Stimulated activated CD4-positive, alpha-beta T cell treated with anti-CD3 and anti-CD28 coated beads, Interleukin-12 subunit alpha, Interleukin-12 subunit beta, amount 100 ng/mL, for 4 hours (primary cell): ENCODE data around the gene ENHO.
A peak's percentile ranks its signal among the peaks of the same experiment; 100 is the strongest.

Experiments
- DNase-seq: peaks from one replicate; pipeline ENCODE4 v3.0.0-alpha.2; 2020

The ENHO gene

DNA sequence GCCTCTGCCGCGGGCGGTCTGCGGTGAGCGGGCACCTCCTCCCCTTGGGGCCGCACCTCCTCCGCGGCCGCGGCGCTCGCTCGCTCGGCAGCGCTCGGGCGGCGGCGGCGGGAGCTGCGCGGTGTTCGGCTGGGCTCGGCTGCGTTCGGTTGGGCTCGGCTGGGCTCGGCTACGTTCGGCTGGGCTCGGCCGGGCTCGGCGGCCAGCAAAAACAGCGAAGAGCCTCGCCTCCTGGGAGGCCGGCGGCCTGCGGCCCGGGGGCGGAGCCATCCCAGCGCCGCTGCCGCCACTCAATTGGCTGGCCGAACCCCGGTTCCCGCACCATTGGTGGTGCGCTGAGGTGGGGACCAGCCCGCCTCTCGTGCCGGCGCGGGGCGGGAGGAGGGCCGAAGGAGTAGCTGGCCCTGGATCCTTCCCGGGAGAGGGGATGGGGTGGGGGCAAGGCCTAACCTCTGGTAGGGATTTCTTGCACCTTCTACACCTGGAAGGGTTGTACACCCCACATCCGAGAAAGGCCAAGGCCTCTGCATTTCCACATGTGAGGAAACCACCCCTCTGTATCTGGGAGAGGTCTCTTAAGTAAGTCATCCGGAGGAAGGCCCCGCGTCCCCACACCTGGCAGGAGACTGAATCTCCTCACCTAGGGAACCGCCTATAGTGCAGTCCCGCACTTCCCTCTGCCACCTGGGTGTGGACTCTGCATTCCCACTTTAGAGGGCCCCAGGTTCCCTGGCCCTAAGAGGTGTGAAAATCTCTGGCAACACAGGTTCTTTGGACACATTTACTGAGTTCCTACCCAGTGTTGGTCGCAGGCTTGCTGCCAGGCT lies at the start of gene ENHO:
Gene ENHO, minus strand, starts transcription at position 20 of the 827 bp plus-strand sequence. CDS start 1,295 bp downstream, outside the sequence.
- DNase-seq: peak; percentile 88

DNA sequence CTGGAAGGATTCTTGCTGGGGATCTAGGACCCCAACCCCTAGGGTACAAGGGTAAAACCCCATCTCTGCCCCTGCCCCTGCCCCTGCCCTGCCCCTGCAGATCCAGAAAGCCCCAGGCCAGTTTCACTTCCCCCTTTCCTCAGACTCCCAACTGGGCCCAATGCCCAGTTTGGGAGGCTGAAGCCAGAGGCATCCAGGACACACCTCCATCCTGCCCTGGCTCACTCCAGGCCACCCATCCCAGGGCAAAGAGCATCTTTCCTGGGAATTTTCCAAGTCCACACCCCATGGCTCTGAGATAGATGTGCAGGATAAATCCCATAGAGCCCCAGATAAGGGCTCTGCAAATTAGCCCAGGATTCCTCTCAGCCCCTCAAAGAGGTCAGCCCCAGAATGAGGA lies 49.3 kb upstream of the ENHO start:
- no peak for DNase-seq

DNA sequence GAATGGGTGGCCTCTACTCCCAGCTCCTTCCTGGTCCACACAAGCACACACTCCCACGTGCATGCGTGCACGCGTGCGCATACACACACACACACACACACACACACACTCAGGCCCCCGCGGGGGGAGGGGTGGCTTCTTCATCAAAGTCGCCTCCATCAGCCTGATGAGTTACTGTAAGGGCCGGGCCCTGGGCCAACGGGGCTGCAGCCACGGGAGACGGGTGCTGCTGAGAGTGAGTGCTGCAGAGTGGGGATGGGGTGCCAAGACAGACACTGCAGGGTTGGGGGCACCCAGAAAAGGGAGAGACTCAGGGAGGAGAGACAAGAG lies 48.7 kb upstream of the ENHO start:
- DNase-seq: no peak

DNA sequence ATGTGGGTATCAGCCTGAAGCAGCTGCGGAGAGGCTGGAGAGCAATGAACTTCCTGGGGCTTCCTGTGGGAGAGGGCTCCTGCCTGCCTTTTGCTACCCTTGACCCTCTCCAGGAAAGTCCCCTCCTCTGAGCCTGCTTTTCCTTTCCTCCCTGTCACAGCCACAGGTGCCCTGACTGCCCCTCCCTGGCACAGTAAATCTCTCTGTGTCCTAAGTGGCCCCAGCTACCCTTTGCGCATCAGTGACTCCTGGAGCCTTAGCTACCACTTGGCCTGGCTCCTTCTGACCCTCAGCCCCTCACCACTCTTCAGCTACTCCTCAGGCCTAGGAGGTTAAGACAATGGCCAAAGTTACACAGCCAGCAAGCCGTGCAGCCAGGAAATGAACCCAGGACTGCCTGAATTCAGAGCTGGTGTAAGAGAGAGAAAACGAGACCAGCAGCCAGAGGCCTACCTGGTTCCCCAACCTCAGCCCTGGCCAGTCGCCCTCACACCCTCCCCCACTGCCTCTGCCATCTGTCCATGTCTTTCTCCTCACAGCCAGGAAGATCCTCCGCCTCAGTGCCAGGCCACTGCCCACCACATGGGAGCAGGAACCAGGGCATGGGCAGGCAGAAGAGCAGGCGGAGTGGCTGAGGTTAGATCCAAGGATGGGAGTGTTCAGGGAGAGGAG lies 48.2 kb upstream of the ENHO start:
- no peak for DNase-seq

DNA sequence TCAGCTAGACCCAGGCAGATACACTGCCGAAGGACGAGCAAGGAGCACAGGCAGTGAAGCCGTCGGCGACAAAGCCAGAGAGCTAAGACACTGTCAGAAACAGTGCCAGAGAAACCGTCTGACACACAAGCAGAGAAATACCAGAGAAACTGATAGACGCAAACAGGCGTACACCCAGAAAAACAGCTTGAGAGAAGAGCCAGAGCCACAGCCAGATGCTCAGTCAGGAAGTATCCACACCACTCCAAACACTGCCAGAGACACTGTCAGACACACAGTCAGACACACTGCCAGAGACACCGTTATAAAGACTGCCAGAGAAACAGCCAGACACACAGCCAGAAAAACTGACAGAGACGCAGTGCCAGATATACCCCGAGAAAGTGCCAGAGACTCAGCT lies 47.6 kb upstream of the ENHO start:
- DNase-seq: no peak

DNA sequence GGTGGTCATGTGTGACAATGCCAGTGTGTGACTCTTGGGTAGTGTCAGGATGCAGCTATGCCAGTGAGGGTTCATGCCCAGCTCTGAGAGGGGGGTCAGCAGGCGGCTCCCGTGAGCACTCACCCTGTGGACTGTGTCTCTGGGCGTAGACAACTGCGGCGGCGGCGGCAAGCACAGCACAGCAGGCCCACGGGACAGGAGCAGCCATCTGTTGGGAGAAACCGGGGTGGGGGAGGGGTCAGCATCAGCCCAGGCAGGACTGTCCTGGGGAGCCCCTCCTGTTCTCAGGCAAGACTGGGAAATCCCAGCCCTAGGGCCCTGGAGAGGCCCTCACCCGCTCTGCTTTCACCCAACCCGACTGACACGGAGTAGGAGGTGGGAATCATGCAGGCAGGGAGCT lies 46.0 kb upstream of the ENHO start:
- no peak for DNase-seq

DNA sequence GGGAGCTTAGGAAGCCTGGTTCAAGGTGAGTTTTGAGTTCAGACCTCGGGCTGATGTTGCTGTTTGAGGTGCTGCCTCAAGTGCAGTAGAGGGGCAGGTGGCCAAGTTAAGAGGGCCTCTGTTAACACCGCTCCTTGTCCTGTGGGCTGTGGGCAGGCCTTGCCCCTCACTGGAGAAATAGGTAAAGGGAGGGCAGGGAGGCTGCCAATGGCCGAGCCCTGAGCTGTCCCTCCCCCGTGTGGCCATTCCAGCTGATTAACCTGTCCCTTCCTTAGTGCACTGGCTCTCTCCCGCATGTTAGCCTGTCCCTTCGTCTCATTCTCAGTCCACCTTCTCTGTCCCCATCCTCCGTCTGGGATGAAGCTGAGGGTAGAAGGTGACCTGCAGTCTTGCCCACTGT lies 45.3 kb upstream of the ENHO start:
- no peak for DNase-seq

DNA sequence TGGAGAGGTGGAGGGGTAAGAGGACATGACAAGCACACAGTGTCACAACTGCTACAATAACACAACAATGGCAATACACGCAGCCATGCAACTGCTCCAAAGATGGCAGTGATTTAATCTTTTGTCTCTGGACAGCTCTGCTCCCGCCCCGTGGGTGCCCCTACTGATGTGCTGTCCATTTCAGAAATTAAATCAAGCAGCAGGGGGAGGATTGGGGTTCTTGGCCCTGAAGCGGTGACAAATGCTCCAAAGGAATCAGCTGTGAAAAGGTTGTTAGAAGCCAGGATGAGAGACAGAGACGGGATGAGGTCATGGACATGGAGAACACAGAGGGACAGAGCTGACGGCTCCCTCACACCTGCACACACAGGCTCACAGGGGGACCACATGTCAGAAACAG lies 44.2 kb upstream of the ENHO start:
- DNase-seq: no peak

DNA sequence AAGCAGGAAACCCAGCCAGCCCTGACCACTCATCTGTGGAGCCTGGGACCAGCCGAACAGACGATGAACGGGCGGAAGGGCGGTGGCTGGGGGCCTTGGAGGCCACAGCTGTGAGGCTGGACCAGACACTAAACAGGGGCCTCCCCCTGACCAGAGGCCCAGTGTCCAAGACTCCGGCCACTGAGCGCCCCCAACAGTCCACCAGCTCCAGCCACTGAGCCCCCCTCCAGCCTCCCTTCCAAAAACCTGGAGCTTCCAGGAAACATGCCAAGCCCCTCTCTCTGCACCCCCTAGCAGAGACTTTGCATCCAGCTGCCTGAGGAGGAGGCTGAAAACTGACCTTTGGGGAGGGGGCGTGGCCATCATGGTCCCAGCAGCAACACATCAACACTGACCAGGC lies 43.5 kb upstream of the ENHO start:
- DNase-seq: no peak

DNA sequence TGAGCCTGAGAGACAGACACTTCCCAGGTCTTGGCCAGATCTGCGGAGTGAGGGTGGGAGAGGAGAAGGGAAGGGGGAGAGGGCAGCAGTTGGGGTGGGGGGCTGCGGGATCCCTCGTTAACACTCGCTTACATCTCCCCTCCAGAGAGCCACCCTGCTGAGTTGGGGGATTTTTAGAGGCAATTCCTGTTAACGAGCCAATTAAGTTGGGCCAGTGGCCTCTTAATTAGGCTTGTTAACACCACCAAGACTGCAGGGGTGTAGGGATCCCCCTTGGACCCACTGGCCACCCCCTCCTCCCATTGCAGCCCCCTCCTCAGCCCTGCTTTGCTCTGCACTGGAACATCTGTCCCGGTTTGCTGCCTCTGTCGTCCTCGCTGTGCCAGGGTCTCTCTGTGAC lies 43.1 kb upstream of the ENHO start:
- no peak for DNase-seq

DNA sequence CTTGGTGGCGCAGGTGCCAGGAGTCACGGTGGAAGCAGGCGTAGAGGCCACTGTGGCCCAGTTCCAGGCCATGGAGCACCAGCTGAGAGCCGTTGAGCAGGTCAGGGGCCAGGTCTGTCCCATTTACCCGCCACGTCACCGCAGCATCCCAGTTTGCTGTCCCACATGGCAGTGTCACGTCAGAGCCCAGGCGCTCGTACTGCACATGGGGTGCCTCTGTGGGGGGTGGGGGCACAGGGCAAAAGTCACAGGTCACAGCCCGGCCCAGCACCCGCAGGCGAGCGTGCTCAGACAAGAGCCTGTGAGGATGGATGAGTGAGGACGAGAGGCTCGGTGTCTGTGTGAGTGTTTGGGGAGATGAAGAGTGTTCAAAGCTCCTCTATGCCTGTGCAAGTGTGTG lies 41.8 kb upstream of the ENHO start:
- no peak for DNase-seq

DNA sequence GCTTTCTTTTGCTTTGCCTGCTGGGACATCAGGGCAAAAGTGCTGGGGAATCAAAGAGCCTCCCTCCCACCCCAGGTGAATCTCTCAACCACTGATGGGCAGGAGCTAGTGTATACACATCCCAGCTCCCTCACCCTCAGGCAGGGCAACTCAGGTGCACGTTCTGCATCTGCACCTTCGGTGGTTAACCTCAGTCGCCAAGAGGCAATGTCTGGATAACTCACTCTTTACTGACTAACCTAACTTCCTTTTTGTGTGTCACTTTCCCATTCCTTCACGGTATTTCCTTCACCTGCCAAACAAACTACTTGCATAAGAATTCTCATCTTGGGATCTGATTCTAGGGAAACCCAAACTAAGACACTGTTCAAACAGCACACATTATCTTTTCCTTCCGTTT lies 40.5 kb upstream of the ENHO start:
- no peak for DNase-seq

DNA sequence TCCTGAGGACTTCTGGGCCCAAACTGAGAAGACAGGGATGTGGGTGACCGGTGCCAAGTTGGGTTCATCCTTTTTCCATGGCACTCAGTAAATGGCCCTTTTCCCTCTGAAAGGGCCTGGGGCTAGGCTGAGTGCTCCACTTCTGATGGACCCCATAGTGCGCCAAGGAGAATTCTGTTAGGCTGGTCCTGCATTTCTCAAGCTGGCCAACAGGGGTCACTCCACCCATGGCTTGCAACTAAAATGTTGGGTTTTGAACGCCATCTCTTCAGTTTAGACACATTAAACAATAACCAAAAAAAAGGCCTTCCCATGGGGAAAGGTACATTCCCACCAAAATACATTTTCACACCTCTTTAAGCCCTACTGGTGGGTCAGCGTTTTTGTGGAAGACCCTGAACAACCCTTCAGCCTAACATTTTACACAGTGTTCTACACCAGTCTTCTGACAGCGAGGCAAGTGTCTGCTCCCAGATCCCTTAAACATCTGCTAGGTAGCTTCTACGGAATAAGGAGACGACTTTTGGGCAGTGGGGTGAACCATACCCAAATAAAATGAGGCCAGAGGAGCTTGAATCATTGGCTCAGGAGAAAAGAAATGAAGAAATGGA lies 39.5 kb upstream of the ENHO start:
- peak; percentile 14 for DNase-seq

DNA sequence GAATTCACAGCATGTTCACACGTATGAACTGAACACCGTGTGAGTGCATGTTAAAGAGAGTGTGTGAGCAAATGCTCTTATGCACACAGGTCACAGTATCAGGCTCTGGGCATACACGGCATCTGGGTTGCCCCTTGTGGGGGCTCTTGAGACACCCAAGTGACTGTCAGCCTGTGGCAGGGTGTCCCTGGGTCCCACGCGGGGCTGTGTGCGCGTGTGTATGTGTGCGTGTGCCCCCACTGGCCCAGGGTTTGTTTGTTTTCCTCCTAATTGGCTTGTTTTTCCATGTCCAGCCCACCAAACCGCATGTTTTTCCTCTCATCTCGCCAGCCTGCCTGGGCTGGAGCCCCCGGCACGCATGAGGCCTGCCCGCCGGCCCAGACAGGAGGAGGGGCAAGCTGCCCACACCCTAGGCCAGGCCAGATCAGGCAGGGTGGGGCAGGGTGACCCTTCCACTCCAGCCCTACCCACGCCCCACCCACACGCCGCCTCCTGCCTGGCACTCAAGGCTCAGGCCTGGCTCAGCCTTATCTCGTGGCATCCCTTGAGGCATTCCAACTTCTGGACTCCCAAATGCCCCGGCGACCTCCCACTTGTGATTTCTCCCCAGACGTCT lies 37.9 kb upstream of the ENHO start:
- no peak for DNase-seq

DNA sequence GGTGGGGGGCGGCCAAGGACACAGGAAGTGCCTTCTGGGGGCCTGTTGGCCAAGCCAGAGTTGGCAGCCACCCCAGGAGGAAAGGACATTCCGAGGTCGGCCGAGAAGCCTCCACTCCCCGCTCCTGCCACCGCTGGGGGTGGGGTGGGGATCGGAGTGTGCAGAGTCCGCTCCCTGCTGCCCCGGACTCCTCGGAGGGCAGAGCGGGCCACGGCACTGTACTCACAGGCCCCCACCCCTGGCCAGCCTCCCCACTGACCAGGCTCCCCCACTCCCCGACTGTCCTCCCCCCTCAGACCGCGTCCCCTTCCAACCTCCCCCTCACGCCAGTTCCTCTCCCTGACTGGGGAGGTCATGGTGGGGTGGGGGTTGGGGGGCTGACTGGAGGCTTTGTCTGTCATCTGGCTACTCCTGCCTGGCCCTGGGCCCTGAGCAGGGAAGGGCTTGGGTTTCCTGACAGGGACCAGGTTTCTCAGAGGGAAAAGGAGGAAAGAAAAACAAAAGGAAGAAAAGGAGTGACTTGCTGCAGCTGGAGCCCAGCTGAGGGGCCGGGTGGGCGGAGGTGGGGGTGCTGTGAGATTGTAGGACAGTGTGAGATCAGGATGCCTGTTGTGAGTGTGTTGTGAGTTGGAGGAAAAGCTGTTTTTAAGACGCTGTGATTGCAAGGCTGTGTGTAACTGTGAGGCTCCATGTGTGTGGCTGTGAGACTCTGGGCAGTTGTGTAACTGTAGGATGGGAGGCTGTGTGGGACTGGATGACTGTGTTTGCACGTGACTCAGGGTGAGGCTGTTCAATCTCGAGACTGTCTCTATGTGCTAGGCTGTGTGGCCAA lies 37.0 kb upstream of the ENHO start:
- no peak for DNase-seq

DNA sequence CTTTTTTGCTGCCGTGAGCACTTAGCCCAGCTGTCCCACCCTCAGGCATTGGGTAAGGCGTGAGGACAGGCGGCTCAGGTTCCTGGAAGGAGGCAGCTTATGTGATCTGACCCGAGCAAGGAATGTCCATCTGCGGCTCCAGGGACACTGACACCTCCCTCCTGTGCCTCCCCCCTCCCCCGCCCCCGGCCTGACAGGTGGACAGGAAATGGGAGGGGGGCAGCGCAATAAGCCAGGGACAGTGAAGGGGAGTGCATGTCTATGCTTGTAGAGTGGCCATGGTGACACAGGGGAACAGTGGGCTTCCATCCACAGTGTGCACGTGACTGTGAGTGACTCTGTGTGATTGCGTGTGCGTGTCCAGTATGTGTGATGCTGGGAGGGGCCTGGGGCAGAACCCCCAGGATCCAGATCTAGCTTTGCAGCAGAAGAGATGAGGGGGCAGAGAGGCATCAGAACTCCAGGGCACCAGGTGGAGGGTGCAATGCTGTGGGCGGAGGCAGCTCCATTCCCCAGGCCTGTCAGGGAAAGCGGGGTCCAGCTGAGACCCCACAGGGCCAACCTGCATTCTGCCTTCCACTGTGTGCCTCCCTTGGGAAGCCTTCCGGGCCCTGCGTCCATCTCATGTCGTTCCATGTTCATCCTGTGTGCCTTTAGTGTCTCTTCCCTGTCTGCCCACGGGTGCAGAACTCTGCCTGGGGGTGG lies 36.3 kb upstream of the ENHO start:
- no peak for DNase-seq

DNA sequence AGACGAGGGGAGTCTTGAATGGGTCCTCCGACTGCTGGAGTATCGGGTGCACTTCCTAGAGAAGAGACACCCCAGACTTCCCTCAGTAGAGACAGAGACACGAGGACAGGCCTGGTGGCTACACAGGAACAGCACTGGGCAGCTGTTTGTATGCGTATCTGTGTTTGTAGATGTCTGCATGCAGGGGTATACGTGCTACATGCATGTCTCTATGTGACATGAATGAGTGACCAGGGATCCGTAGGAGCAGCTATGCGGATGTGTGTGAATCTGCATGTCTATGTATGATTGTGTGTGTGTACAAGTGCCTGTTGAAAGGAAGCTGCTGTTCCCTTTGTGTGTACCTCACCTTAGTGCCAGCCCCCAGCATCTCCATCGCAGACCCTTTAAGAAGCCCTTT lies 35.6 kb upstream of the ENHO start:
- no peak for DNase-seq

DNA sequence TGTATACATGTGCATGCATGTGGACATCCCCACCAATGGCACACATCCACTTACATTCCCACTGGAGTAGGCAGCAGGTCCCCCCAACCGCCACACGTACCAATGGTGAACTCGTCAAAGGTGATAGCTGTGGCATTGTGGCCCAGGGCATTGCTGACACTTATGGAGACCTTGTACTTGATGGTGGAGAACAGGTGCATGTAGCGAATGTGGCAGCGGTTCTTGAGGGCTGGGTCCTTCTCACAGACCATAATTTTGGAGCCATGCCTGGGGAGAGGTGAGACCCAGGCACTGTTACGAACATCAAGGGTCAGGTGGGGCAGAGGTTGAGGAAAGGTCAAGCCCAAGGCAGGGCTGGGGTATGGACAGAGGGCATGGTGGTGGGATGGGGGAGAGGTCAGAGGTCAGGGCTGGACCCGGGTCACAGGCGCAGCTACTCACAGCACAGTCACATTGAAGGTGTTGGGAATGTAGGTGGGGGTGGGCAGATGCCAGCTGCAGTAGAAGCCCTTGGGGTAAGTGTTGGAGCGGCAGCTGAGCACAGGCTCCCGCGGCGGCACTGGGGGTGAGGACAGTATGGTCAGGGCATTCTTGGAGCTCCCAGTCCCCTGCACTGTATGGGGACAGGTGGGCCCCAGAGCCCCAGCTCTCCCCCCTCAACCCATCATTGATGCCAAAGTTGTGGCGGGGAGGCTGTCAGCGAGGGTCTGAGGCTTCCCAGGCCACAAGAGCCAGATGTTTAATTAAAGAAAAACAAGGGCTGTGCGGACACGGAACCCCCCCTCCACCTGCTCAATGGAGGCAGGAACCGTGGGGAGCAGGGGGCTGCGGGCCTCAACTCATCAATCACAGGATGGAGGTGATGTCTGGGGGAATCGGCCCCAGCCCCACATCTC lies 34.9 kb upstream of the ENHO start:
- DNase-seq: no peak

DNA sequence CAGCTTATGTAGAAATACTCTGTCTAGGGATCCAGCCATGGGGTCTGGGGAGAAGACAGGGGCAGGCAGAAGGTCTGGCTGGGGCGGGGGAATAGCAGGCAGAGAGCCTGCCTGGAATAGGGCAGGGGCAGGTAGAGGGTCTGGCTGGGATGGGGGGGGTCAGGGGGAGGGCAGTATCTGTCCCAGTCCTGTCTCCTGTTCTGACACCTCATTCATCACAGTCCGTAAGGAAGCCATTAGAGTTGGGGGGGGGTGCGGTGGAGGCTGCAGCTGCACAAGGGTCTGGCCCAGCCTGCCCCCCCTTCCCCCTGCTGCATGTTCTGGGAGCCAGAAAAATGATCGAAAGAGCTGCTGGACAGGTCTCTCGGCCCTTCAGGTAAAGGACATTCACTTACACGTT lies 34.2 kb upstream of the ENHO start:
- DNase-seq: no peak

DNA sequence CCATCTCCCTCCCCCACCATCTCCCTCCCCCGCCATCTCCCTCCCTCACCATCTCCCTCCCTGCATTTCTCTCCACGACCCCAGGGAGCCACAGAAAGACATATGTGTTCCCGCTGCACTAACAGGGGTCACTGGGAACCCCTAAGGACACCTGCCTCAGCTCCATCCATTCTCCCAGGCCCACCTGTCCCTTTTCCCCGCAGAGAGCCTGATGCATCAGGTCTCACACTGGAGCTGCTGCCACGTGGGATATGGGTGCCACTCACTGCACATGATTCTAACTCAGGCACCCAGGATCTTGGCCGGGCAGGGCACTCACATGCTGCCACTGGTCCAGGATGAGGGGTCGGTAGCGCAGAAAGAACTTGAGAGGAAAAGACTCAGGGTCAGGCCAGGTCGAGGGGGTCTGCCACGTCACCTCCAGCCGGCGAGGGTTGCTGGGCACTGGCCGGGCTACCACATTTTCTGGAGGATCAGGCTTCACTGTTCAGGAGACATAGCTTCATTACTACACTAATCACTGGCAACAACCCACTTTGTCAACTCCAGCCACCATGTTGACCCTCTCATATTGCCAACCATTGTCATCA lies 33.2 kb upstream of the ENHO start:
- no peak for DNase-seq

DNA sequence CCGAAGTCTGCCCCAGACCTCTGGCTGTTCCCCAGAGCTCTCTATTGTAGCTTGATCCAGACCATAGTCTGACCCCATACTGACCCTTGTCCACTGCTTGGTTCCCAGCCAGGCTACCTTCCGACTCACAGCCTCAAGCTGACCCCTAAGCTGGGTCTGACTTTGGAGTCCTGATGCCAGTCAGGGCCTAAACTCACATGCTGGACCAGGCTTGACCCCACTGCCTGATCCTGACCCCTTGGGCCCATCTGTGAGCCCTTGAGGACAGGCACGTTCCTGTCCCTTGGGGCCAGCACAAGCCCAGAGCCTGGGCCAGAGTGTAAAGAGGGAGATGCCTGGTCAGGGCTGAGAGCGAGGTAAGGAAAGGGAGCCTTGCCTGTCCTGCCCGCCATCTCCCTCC lies 32.7 kb upstream of the ENHO start:
- DNase-seq: no peak
